ELF-1 (cell line): Measurements from ENCODE around the gene GLB1L3.
"Not testable (repeated sequence)": the region's sequence is repeated elsewhere in the genome, so short reads cannot be mapped to it uniquely, and the experiment has no call there.

ENCODE experiments used
- DNase-seq: peaks from one replicate; pipeline ENCODE4 v3.0.0-alpha.2; 2016; ENCODE audit warnings: low read depth, low spot score

Gene GLB1L3

GRCh38 chr11:134343646-134344045 lies 67.5 kb downstream of the GLB1L3 start:
- DNase-seq, result no peak

- DNase-seq, result not testable (repeated sequence)
These were observed 68.5 kb downstream of the GLB1L3 start for GRCh38 chr11:134344497-134345236.

GRCh38 chr11:134345237-134345550 lies 69.0 kb downstream of the GLB1L3 start:
- DNase-seq, result no peak

- DNase-seq, result no peak
These were observed 70.2 kb downstream of the GLB1L3 start for GRCh38 chr11:134346101-134346975.

GRCh38 chr11:134346976-134347350 lies 70.8 kb downstream of the GLB1L3 start:
- DNase-seq, result no peak

GRCh38 chr11:134347441-134347840 lies 71.3 kb downstream of the GLB1L3 start:
- DNase-seq, result no peak

GRCh38 chr11:134349109-134349801 lies 73.1 kb downstream of the GLB1L3 start:
- no peak for DNase-seq

- no peak for DNase-seq
These were observed 73.7 kb downstream of the GLB1L3 start for GRCh38 chr11:134349802-134350355.

- no peak for DNase-seq
These were observed 74.2 kb downstream of the GLB1L3 start for GRCh38 chr11:134350381-134350780.

- no peak for DNase-seq
These were observed 75.9 kb downstream of the GLB1L3 start for GRCh38 chr11:134352111-134352510.

- DNase-seq, result no peak
These were observed 79.0 kb downstream of the GLB1L3 start for GRCh38 chr11:134355136-134355535.

GRCh38 chr11:134355656-134356055 lies 79.5 kb downstream of the GLB1L3 start:
- no peak for DNase-seq

- no peak for DNase-seq
These were observed 80.7 kb downstream of the GLB1L3 start for GRCh38 chr11:134356656-134357544.

GRCh38 chr11:134357545-134357839 lies 81.3 kb downstream of the GLB1L3 start:
- DNase-seq, result no peak

GRCh38 chr11:134358165-134358855 lies 82.1 kb downstream of the GLB1L3 start:
- no peak for DNase-seq

GRCh38 chr11:134358856-134359490 lies 82.8 kb downstream of the GLB1L3 start:
- no peak for DNase-seq

GRCh38 chr11:134359646-134360045 lies 83.5 kb downstream of the GLB1L3 start:
- no peak for DNase-seq

- peak; percentile 97 for DNase-seq
These were observed 84.1 kb downstream of the GLB1L3 start for GRCh38 chr11:134360050-134360835.

GRCh38 chr11:134361661-134362060 lies 85.5 kb downstream of the GLB1L3 start:
- DNase-seq, result no peak
